Measurements from ENCODE around the gene TAS2R50. TPM values are rescaled to one million over a fixed set of nuclear protein-coding genes. Genes with fewer than 3 reads are reported as not detected.

The TAS2R50 gene
- total and polyA plus RNA-seq, 4 donors: 0.89 to 7.8 TPM; not detected in 2

DNA sequence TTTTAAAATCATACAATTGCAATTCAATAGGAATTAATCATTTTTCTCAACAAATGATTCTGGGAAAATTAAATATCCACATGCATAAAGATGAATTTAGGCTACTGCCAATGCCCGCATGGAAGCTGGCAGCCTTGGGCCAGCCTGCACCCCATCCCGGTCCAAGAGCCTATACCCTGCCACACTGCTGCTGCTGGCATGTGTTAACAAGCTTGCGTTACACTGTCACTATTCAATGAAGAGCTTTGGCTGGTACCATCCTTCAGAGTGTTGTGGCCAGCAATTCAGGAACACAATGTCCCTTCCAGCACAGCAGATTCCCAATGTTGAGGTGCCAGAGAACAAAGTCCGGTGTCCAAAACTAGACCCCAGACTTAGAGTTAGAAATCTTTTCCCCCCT is 34.1 kb downstream of the TAS2R50 start:
- H3K9me3 ChIP-seq (ENCODE audit: control insufficient read depth in 4 of 4, low read length in 3 of 4): no peaks in the 10 kb centered on the region
- H3K36me3 ChIP-seq (ENCODE audit: control insufficient read depth in 4 of 4, insufficient read depth in 3 of 4, low read depth in 1 of 4, low read length in 3 of 4): peaks cover 0 to 2% (median under 1%) of the 10 kb centered on the region in 4 donors
- TF ChIP-seq HNF4A (conservative IDR thresholded peaks at IDR 0.05) (peak in 1 of 2 donors; percentile 20), GABPA (IDR thresholded peaks at IDR 0.05 in 1 of 2, conservative IDR thresholded peaks at IDR 0.05 in 1 of 2) (no peak)
- no peak overlapping the region for H3K27ac ChIP-seq (ENCODE audit: low read depth in 1 of 2, low read length in 2 of 2)
- H3K27me3 ChIP-seq (ENCODE audit: control insufficient read depth in 4 of 4, insufficient read depth in 4 of 4, low read length in 3 of 4): no peaks in the 10 kb centered on the region
- no peak for DNase-seq (ENCODE audit: low spot score)
- H3K4me1 ChIP-seq (ENCODE audit: control insufficient read depth in 4 of 4, insufficient read depth in 4 of 4, low read length in 3 of 4): no peaks in the 10 kb centered on the region
- no peak overlapping the region for H3K9ac ChIP-seq (ENCODE audit: low read depth in 1 of 2, low read length in 2 of 2)
- no peak overlapping the region for H3K4me3 ChIP-seq (ENCODE audit: low read depth in 1 of 3, low read length in 3 of 3)
- WGBS: 82% methylated on average over 4 of the region's 4 CpGs

DNA sequence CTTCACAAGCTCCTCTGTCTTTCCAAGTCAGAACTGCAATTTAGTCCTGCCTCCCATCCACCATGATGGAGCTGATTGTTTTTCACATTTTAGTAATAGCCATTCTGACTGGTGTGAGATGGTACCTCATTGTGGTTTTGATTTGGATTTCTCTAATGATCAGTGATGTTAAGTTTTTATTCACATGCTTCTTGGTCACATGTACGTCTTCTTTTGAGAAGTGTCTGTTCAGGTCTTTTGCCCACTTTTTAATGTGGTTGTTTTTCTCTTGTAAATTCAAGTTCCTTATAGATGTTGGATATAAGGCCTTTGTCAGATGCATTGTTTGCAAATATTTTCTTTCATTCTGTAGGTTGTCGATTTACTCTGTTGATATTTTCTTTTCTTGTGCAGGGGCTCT is 43.5 kb downstream of the TAS2R50 start:
- no peak for TF ChIP-seq YY1 (IDR thresholded peaks at IDR 0.05)
- TF ChIP-seq EGR1 (IDR thresholded peaks at IDR 0.05; ENCODE audit: low read depth in 2 of 2): no peak
- TF ChIP-seq, protein P1, sequence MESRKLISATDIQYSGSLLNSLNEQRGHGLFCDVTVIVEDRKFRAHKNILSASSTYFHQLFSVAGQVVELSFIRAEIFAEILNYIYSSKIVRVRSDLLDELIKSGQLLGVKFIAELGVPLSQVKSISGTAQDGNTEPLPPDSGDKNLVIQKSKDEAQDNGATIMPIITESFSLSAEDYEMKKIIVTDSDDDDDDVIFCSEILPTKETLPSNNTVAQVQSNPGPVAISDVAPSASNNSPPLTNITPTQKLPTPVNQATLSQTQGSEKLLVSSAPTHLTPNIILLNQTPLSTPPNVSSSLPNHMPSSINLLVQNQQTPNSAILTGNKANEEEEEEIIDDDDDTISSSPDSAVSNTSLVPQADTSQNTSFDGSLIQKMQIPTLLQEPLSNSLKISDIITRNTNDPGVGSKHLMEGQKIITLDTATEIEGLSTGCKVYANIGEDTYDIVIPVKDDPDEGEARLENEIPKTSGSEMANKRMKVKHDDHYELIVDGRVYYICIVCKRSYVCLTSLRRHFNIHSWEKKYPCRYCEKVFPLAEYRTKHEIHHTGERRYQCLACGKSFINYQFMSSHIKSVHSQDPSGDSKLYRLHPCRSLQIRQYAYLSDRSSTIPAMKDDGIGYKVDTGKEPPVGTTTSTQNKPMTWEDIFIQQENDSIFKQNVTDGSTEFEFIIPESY (IDR thresholded peaks at IDR 0.05): no peak
- TF ChIP-seq SP1 (IDR thresholded peaks at IDR 0.05): no peak
- TF ChIP-seq RAD21 (IDR thresholded peaks at IDR 0.05): no peak
- no peak for TF ChIP-seq MAX (IDR thresholded peaks at IDR 0.05)
- TF ChIP-seq HNF4A (conservative IDR thresholded peaks at IDR 0.05): no peak
- TF ChIP-seq JUND (IDR thresholded peaks at IDR 0.05): no peak
- TF ChIP-seq HNF4G (IDR thresholded peaks at IDR 0.05): no peak
- no peak for TF ChIP-seq TAF1 (conservative IDR thresholded peaks at IDR 0.05)
- H3K4me1 ChIP-seq (ENCODE audit: control insufficient read depth in 4 of 4, insufficient read depth in 4 of 4, low read length in 3 of 4): no peaks in the 10 kb centered on the region
- 100% methylated on average over 2 of the region's 2 CpGs for WGBS

DNA sequence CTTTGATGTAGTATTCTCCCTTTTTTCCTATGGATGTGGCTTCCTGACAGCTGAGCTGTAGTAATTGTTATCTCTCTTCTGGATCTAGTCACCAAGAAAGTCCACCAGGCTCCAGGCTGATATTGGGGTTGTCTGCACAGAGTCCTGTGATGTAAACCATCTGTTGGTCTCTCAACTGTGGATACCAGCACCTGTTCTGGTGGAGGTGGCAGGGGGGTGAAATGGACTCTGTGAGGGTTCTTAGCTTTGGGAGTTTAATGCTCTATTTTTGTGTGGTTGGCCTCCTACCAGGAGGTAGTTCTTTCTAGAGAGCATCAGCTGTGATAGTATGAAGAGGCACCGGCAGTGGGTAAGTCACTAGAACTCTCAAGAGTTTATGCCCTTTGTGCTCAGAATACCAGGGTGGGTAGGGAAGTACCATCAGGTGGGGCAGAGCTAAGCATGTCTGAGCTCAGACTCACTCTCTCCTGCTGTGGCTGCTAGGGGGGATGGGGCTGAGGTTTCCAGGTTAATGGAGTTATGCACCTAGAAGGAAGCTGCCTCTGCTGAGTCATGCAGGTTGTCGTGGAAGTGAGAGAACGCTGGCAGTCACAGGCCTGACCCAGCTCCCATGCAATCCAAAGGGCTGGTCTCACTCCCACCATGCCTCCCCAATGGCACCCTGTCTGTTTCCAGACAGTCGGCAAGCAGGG is 44.6 kb downstream of the TAS2R50 start:
- WGBS: 86% methylated on average over 4 of the region's 4 CpGs
- Histone ChIP-seq H3K36me3 (ENCODE audit: control insufficient read depth in 4 of 4, insufficient read depth in 3 of 4, low read depth in 1 of 4, low read length in 3 of 4) (no peaks in the 10 kb centered on the region), H3K27ac (ENCODE audit: low read depth in 1 of 2, low read length in 2 of 2) (no peak overlapping the region), H3K4me1 (ENCODE audit: control insufficient read depth in 4 of 4, insufficient read depth in 4 of 4, low read length in 3 of 4) (no peaks in the 10 kb centered on the region), H3K4me3 (ENCODE audit: low read depth in 1 of 3, low read length in 3 of 3) (no peak overlapping the region), H3K9ac (ENCODE audit: low read depth in 1 of 2, low read length in 2 of 2) (no peak overlapping the region), H3K9me3 (ENCODE audit: control insufficient read depth in 4 of 4, low read length in 3 of 4) (no peaks in the 10 kb centered on the region), H3K27me3 (ENCODE audit: control insufficient read depth in 4 of 4, insufficient read depth in 4 of 4, low read length in 3 of 4) (no peaks in the 10 kb centered on the region)
- TF ChIP-seq RAD21 (IDR thresholded peaks at IDR 0.05) (no peak), RXRA (IDR thresholded peaks at IDR 0.05) (no peak), HNF4A (conservative IDR thresholded peaks at IDR 0.05) (no peak), SP1 (IDR thresholded peaks at IDR 0.05) (no peak), FOXA2 (IDR thresholded peaks at IDR 0.05) (no peak)
- DNase-seq (ENCODE audit: low spot score): no peak

More for the DNA sequence above, 43.5 kb downstream of the TAS2R50 start:
- Histone ChIP-seq H3K4me3 (ENCODE audit: low read depth in 1 of 3, low read length in 3 of 3) (no peak overlapping the region), H3K36me3 (ENCODE audit: control insufficient read depth in 4 of 4, insufficient read depth in 3 of 4, low read depth in 1 of 4, low read length in 3 of 4) (no peaks in the 10 kb centered on the region), H3K9me3 (ENCODE audit: control insufficient read depth in 4 of 4, low read length in 3 of 4) (no peaks in the 10 kb centered on the region), H3K27me3 (ENCODE audit: control insufficient read depth in 4 of 4, insufficient read depth in 4 of 4, low read length in 3 of 4) (no peaks in the 10 kb centered on the region), H3K27ac (ENCODE audit: low read depth in 1 of 2, low read length in 2 of 2) (no peak overlapping the region), H3K9ac (ENCODE audit: low read depth in 1 of 2, low read length in 2 of 2) (no peak overlapping the region)
- no peak for DNase-seq (ENCODE audit: low spot score)
